Upper lobe of left lung (tissue), 4 donors: Measurements from ENCODE around the gene TMEM168.

ENCODE experiments used
- EP300 ChIP-seq, 4 donors: sonication (generic); formaldehyde crosslinking; IDR thresholded peaks; one replicate each; pipeline ENCODE4 v1.5.1; 2017; ENCODE audit warnings: antibody characterized with exemption in 4 of 4, control low read depth in 2 of 4
- POLR2A ChIP-seq, 4 donors: fragments of 450-650 bp; IDR thresholded peaks; one replicate each; pipeline ENCODE4 v1.5.1; 2016 to 2017; ENCODE audit warnings: antibody characterized with exemption in 4 of 4, mild to moderate bottlenecking in 2 of 4
- TF ChIP-seq, protein P1 (sequence below), 6 experiments: fragments of 450-650 bp in 4 of 6; fragments of 200-600 bp in 2 of 6; sonication (generic) in 2 of 6; IDR thresholded peaks; one replicate each; pipeline ENCODE4 v1.5.1; 2016 to 2019; ENCODE audit warnings: antibody characterized with exemption in 6 of 6

- no peak for TF ChIP-seq POLR2A (IDR thresholded peaks at IDR 0.05)
- TF ChIP-seq, protein P1, sequence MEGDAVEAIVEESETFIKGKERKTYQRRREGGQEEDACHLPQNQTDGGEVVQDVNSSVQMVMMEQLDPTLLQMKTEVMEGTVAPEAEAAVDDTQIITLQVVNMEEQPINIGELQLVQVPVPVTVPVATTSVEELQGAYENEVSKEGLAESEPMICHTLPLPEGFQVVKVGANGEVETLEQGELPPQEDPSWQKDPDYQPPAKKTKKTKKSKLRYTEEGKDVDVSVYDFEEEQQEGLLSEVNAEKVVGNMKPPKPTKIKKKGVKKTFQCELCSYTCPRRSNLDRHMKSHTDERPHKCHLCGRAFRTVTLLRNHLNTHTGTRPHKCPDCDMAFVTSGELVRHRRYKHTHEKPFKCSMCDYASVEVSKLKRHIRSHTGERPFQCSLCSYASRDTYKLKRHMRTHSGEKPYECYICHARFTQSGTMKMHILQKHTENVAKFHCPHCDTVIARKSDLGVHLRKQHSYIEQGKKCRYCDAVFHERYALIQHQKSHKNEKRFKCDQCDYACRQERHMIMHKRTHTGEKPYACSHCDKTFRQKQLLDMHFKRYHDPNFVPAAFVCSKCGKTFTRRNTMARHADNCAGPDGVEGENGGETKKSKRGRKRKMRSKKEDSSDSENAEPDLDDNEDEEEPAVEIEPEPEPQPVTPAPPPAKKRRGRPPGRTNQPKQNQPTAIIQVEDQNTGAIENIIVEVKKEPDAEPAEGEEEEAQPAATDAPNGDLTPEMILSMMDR (IDR thresholded peaks at IDR 0.05) = no peak
- TF ChIP-seq EP300 (IDR thresholded peaks at IDR 0.05) = no peak
Observed at GRCh38 chr7:112798274-112799159, 8.3 kb upstream of the TMEM168 start.
